HG03159 (cell line): ENCODE data around the gene SLC45A2.
"Not testable (repeated sequence)": the region's sequence is repeated elsewhere in the genome, so short reads cannot be mapped to it uniquely, and the experiment has no call there.

ENCODE experiments used
- ATAC-seq: cut with Tn5 transposase; IDR thresholded peaks from one replicate; pipeline ENCODE4 v1.9.1; 2021; ENCODE audit warnings: mild to moderate bottlenecking, moderate library complexity; ENCODE audit not compliant: unreplicated experiment

SLC45A2 gene

GRCh38 chr5:33969572-33970452 is 14.7 kb downstream of the SLC45A2 start:
- peak; percentile 75 for ATAC-seq

DNA sequence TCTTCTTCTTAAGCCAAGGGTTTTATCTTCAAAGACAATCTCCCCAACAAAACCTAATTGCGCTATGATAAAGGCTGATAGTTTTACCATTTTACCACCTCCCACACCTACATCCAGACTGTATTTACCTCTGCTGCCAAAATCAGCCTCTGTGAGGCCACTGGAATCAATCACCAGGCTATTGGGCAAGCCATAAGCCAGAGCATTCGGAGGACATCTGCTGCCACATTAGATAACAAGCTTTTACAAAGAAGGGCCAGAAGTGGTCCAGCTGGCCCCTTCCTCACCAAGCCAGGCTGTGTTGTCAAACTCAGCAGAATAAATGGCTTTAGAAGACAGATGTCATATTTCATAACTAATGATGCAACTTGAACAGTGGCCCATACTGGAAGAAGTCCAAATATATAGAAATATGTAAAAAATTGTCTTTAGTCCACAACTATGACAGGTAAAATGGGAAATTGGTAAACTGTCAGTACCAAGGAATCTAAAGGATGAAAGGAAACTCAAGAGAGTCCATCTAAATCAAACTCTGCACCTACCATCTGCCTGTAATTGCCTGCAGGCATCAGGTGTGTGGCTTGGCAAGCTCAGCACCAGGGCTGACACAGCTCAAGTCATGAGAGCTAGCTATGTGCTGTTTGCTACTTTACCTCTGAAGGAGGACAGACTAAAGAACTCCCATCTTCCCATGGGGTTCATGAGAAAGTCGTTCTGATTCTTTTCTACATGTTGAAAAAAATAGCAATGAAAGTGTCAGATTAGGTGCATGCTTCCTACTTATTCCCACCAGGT is 16.1 kb downstream of the SLC45A2 start:
- no peak for ATAC-seq

GRCh38 chr5:33966805-33967204 is 17.7 kb downstream of the SLC45A2 start:
- no peak for ATAC-seq

GRCh38 chr5:33964132-33964700 is 20.3 kb downstream of the SLC45A2 start:
- ATAC-seq = no peak

GRCh38 chr5:33958176-33958575 is 26.3 kb downstream of the SLC45A2 start:
- ATAC-seq = no peak

GRCh38 chr5:33957577-33958150 is 26.8 kb downstream of the SLC45A2 start:
- no peak for ATAC-seq

GRCh38 chr5:33952175-33952574 is 32.3 kb downstream of the SLC45A2 start:
- ATAC-seq = not testable (repeated sequence)

DNA sequence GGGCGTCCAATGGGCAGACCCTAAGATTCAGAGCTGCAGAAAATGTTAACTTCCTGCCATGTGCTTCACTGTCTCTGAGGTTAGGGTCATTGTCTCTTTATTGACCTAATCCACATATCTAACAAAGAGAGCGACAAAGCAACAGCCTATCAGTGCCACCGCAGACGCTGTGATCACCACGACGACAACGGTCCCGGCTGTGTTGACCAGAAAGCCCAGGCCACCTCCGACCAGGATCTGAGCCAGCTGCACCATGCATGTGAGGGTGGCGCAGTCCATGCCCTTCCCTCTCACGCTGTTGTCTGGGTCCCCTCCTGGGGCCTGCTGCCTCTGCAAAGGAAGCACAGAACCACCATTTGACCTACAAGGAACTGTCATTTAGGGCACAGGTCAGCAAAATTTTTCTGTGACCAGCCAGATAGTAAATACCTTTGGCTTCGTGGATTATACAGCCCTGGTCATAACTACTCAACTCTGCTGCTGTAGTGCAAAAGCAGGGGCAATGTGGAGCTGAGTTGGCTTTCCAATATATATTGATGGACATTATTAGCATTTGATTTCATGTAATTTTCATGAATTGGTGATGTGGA is 39.9 kb downstream of the SLC45A2 start:
- ATAC-seq = no peak

- ATAC-seq = no peak
These were observed 43.4 kb downstream of the SLC45A2 start for GRCh38 chr5:33941090-33941489.

- ATAC-seq = no peak
These were observed 44.8 kb downstream of the SLC45A2 start for GRCh38 chr5:33939556-33940262.

GRCh38 chr5:33938881-33939280 is 45.6 kb downstream of the SLC45A2 start:
- no peak for ATAC-seq

GRCh38 chr5:33938507-33938796 is 46.0 kb downstream of the SLC45A2 start:
- ATAC-seq = no peak

GRCh38 chr5:33937707-33938506 is 46.6 kb downstream of the SLC45A2 start:
- no peak for ATAC-seq

GRCh38 chr5:33937017-33937706 is 47.3 kb downstream of the SLC45A2 start:
- ATAC-seq = no peak

GRCh38 chr5:33936381-33937016 is 48.0 kb downstream of the SLC45A2 start, which contains the start of gene RXFP3:
TSS of gene RXFP3 (plus strand) at chr5:33936386. CDS start at chr5:33936741, 355 bp downstream.
- ATAC-seq = no peak

GRCh38 chr5:33936004-33936380 is 48.5 kb downstream of the SLC45A2 start:
- ATAC-seq = peak; percentile 39

- peak; percentile 32 for ATAC-seq
These were observed 50.3 kb downstream of the SLC45A2 start for GRCh38 chr5:33934176-33934575.

DNA sequence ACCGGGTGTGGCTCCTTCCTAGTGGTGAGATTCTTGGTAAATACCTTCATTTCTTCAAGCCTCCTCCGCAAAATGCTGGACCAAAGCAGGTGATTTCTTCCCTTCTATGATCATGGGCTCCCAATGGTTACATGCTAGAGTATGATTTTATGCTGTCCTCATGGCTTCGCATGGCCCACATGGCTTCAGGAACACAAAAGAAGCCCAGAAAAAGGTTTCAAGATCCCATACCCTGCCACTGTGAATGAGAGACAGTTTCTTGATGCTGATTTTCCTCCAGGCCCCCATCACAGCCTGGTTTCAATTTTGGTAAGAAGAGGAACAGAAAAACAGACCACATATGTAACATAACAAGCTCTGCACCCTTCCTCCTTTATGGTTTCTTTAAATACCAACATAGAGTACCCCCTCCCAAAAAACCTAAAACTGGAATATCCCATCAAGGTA is 50.7 kb downstream of the SLC45A2 start:
- ATAC-seq = peak; percentile 90
